Measurements from ENCODE around the gene RPL21.

DNA sequence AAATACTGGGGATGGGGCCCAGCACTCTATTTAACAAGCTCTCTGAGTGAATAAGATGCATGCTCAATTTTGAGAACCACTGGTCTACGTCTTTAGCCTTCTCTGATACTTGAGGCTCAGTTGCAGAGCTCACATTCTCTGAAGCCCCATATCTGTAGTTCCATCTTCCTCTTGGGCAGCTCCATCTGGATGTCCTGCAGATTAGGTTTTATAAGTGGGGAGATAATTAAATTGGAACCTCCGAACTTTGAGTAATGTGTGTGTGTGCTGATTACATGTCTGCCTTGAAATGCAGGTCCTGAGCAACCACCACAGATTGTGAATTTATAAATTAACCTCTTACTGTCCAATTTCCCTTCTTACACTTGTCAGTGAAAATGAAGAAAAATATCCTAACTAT lies 12.1 kb downstream of the RPL21 start:
- TF ChIP-seq, protein P1, sequence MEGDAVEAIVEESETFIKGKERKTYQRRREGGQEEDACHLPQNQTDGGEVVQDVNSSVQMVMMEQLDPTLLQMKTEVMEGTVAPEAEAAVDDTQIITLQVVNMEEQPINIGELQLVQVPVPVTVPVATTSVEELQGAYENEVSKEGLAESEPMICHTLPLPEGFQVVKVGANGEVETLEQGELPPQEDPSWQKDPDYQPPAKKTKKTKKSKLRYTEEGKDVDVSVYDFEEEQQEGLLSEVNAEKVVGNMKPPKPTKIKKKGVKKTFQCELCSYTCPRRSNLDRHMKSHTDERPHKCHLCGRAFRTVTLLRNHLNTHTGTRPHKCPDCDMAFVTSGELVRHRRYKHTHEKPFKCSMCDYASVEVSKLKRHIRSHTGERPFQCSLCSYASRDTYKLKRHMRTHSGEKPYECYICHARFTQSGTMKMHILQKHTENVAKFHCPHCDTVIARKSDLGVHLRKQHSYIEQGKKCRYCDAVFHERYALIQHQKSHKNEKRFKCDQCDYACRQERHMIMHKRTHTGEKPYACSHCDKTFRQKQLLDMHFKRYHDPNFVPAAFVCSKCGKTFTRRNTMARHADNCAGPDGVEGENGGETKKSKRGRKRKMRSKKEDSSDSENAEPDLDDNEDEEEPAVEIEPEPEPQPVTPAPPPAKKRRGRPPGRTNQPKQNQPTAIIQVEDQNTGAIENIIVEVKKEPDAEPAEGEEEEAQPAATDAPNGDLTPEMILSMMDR (conservative IDR thresholded peaks at IDR 0.05) = no peak
- no peak for TF ChIP-seq EZH2 (IDR thresholded peaks at IDR 0.05; ENCODE audit: low read depth)
